Chondrocyte (in vitro differentiated cells): ENCODE results near the gene POU4F2. TPM values are rescaled to one million over a fixed set of nuclear protein-coding genes. Genes with fewer than 3 reads are reported as not detected.

Experiments
- DNase-seq: peaks from one replicate; pipeline ENCODE4 v3.0.0; 2021; ENCODE audit warnings: mixed read lengths, low spot score
- H3K27ac Mint-ChIP-seq: one replicate; pipeline ENCODE4 v1.8.0; 2021; ENCODE audit warnings: mild to moderate bottlenecking, moderate library complexity, mixed read lengths; ENCODE audit not compliant: unreplicated experiment
- H3K27me3 Mint-ChIP-seq: 2 replicates; pipeline ENCODE4 v1.8.0; 2021; ENCODE audit warnings: low read depth, mixed read lengths
- H3K36me3 Mint-ChIP-seq: 2 replicates; pipeline ENCODE4 v1.8.0; 2021; ENCODE audit warnings: low read depth, mixed read lengths
- H3K4me1 Mint-ChIP-seq: 2 replicates; pipeline ENCODE4 v1.8.0; 2021; ENCODE audit warnings: low read depth, mild to moderate bottlenecking, mixed read lengths
- H3K4me3 Mint-ChIP-seq: one replicate; pipeline ENCODE4 v1.8.0; 2021; ENCODE audit warnings: mild to moderate bottlenecking, moderate library complexity, mixed read lengths; ENCODE audit not compliant: unreplicated experiment
- H3K9me3 Mint-ChIP-seq: 2 replicates; pipeline ENCODE4 v1.8.0; 2021; ENCODE audit warnings: low read depth, mixed read lengths
- CTCF ChIP-seq: fragments of 200-600 bp; sonication (generic); IDR thresholded peaks from 2 replicates; pipeline ENCODE4 v1.5.0; 2021; ENCODE audit warnings: antibody characterized with exemption, mild to moderate bottlenecking, moderate library complexity
- total RNA-seq: library from RNA; stranded (reverse); gene quantifications from 3 replicates; pipeline ENCODE4 v1.2.1, GENCODE V29; 2021

Gene POU4F2
- total RNA-seq, 1 donor from 2014 or later = not detected

- peaks cover 82% of the 10 kb centered on the region for H3K27me3 Mint-ChIP-seq
- no peak for TF ChIP-seq CTCF
- no peak overlapping the region for H3K27ac Mint-ChIP-seq
- H3K36me3 Mint-ChIP-seq = peaks cover 5% of the 10 kb centered on the region
- no peak overlapping the region for H3K4me3 Mint-ChIP-seq
- DNase-seq = no peak
- peaks cover 3% of the 10 kb centered on the region for H3K9me3 Mint-ChIP-seq
- H3K4me1 Mint-ChIP-seq = peaks cover 6% of the 10 kb centered on the region
Observed at GRCh38 chr4:146647615-146648460, 9.1 kb downstream of the POU4F2 start.

- Mint-ChIP-seq H3K4me3 (no peak overlapping the region), H3K4me1 (peaks cover 6% of the 10 kb centered on the region), H3K9me3 (peaks cover 3% of the 10 kb centered on the region), H3K27me3 (peaks cover 84% of the 10 kb centered on the region), H3K27ac (no peak overlapping the region), H3K36me3 (peaks cover 5% of the 10 kb centered on the region)
- TF ChIP-seq CTCF = no peak
- DNase-seq = no peak
Observed at GRCh38 chr4:146648461-146648783, 9.7 kb downstream of the POU4F2 start.

- H3K4me3 Mint-ChIP-seq = no peak overlapping the region
Observed at GRCh38 chr4:146649232-146649631, 10.5 kb downstream of the POU4F2 start.

GRCh38 chr4:146650034-146650433 is 11.3 kb downstream of the POU4F2 start:
- Mint-ChIP-seq H3K27ac (no peak overlapping the region), H3K4me1 (peaks cover 13% of the 10 kb centered on the region), H3K9me3 (peaks cover under 1% of the 10 kb centered on the region), H3K27me3 (peaks cover 82% of the 10 kb centered on the region), H3K36me3 (peaks cover 5% of the 10 kb centered on the region), H3K4me3 (no peak overlapping the region)
- DNase-seq = no peak
- no peak for TF ChIP-seq CTCF

More at GRCh38 chr4:146649232-146649631, 10.5 kb downstream of the POU4F2 start:
- H3K27ac Mint-ChIP-seq = no peak overlapping the region
- H3K27me3 Mint-ChIP-seq = peaks cover 85% of the 10 kb centered on the region
- peaks cover 7% of the 10 kb centered on the region for H3K4me1 Mint-ChIP-seq
- peaks cover 3% of the 10 kb centered on the region for H3K9me3 Mint-ChIP-seq
- no peak for TF ChIP-seq CTCF
- no peak for DNase-seq
- peaks cover 5% of the 10 kb centered on the region for H3K36me3 Mint-ChIP-seq

GRCh38 chr4:146654687-146655520 is 16.2 kb downstream of the POU4F2 start:
- Mint-ChIP-seq H3K27ac (no peak overlapping the region), H3K36me3 (peaks cover 3% of the 10 kb centered on the region), H3K9me3 (no peaks in the 10 kb centered on the region), H3K4me1 (peaks cover 10% of the 10 kb centered on the region), H3K4me3 (peak overlapping the region; percentile 64), H3K27me3 (peaks cover 60% of the 10 kb centered on the region)
- DNase-seq = no peak
- TF ChIP-seq CTCF = peak; percentile 53
